Renal cortex interstitium (tissue), 11 donors: ENCODE measurements around the gene CLCNKB. TPM values are rescaled to one million over a fixed set of nuclear protein-coding genes. Genes with fewer than 3 reads are reported as not detected.
A peak's percentile ranks its signal among the peaks of the same experiment; 100 is the strongest.
"Not testable (repeated sequence)": the region's sequence is repeated elsewhere in the genome, so short reads cannot be mapped to it uniquely, and the experiment has no call there.

ENCODE experiments used
- DNase-seq, 11 donors: peaks; one replicate each; pipeline ENCODE4 v3.0.0-alpha.2; 2013; ENCODE audit warnings: low read depth in 9 of 11, low spot score in 4 of 11; ENCODE audit errors: extremely low read depth in 1 of 11
- polyA plus RNA-seq, 3 donors: library from polyadenylated mRNA; unstranded; fragments of 120-200 nt; gene quantifications; one replicate each; pipeline ENCODE4 v1.2.1, GENCODE V29; 2013; ENCODE audit not compliant: insufficient read length in 3 of 3

The CLCNKB gene
- polyA plus RNA-seq, 3 donors, result 38.5 to 59.9 (median 40.3) TPM

DNA sequence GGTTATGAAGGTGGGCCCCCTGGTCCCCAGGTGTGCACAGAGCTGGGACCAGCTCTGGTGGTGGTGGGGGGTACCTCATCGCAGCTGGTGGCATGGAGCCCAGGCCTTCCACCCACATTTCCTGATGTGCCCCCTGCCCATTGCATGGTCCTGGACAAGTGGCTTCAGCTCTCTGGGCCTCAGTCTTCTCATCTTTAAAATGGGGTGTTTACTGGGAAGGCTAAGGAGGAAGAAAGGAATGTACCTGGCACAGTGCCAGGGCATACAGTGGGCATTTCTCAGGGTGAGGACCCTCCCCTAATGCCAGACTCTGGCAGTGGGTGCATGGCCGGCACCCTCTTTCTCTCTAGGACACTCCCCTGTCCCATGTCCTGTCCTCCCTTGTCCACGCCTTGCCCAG lies 7.5 kb downstream of the CLCNKB start:
- DNase-seq, result no peak

DNA sequence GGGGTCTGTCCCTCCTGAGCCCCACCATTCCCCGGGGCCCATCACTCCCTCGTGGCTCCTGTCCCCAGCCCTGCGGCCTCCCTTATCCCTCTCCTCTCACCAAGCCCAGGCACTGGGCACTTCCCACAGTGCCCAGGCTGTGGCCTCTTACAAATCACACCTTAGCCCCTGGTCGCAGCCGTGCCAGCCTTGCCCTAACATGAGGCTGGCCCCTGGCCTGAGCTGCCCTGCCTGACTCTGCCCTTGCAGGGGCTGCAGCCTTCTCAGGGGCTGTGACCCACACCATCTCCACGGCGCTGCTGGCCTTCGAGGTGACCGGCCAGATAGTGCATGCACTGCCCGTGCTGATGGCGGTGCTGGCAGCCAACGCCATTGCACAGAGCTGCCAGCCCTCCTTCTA lies 8.4 kb downstream of the CLCNKB start:
- DNase-seq, result not testable (repeated sequence)

DNA sequence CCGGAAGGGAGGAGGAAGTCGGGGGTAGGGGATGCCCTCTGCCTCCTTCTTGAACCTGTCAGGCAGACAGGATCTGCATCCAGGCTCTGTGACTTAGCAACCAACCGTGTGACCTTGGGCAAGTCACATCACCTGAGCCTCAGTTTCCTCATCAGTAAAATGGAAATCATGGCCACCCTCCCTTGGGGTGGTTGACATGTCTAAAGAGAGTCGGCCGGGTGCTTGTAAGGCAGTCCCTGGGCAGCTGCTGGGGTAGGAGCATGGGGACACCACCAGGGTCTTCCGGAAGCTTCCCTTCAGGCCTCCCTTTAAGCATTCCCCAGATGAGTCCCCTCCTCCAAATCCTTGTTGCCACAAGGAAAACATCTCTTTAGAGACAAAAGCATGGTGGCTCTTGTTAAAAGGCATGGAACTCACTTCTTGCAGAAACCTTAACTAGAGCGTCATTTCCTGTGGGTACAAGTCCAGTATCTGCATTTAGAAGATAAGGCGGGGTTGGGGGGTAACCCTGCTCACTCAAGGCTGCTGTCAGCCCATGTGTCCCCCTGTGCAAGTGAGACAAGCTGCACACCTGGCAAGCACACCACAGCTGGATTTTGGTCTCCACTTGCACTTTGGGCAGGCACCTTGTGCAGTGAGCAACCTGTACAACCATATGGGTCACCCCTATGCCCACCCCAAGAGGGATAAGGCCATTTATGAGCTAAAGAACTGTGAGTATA lies 10.4 kb downstream of the CLCNKB start:
- DNase-seq, result no peak

DNA sequence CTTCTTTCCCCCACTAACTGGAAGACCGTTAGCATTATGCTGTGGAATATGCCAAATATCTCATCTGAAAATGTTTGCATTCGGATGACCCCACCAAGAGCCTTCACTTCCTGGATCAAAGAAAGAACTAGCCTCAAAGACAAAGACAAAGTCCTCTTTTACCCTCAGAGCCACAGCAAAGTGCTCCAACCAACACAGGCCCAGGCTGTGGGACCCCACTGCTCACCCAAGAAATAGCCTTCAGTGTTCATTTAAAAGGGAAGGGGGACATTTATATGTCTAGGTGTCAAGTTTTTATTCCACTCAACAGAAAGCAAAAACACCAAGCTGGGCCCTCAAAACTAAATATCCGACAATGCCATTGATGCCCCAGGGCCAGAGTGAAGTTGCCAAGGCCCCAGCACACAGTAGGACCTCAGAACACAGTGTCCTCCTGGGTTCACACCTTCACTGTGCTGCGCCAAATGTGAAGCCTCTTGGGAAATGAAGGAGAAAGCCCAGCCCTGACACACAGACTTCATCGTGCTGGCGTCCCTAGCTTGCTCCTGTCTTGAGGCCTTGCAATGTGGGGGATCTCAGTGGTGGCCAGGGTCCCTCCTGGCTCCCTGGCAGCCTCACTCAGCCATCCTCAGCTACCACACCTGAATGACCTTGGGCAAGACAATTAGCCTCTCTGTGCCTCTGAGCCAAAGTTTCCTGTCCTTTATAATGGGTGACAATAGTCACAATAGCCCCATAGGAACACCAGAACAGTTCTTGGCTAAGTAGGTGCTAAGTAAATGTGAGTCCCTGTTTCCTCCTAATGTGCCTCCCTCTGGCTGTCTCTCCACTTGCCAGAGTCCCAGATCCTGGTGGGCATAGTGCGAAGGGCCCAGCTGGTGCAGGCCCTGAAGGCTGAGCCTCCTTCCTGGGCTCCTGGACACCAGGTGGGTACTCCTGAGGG lies 11.3 kb downstream of the CLCNKB start:
- DNase-seq, result no peak

DNA sequence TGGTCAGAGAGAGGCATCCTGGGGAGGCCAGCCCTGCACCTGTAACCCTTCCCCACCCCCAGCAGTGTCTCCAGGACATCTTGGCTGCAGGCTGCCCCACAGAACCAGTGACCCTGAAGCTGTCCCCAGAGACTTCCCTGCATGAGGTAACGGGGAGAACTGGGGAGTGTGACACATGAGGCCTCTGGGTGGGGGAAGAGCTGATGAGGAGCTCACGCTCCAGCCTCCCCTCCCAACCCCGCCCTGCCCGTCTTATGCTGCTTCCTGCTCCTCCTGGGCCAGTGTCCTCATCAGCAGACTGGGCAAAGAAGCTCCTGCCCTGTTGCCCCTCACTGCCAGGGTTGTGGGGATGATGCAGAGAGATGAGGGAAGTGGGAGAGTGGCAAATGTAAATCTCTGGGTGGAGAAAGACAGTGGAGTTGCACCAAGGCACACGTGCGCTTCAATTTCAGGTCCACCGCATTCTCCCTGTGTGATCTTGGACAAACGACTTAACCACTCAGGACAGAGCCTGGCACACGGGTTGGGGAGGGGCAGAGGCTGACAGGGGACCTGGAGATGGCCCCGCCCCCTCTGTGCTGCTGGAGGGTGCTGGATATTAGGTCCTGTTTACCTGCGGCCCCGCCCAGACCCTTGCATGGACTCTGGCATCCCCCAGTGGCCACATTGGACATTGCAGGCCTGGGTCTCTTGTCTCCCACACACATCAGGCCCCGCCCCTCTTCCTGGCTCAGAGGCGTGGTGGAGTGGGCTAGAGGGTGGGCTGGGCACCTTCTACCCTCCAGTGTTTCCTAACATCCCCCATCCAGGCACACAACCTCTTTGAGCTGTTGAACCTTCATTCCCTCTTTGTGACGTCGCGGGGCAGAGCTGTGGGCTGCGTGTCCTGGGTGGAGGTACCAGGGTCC lies 12.3 kb downstream of the CLCNKB start:
- DNase-seq, result peak in 9 of 11 donors; percentile 62 to 90 (median 80)

DNA sequence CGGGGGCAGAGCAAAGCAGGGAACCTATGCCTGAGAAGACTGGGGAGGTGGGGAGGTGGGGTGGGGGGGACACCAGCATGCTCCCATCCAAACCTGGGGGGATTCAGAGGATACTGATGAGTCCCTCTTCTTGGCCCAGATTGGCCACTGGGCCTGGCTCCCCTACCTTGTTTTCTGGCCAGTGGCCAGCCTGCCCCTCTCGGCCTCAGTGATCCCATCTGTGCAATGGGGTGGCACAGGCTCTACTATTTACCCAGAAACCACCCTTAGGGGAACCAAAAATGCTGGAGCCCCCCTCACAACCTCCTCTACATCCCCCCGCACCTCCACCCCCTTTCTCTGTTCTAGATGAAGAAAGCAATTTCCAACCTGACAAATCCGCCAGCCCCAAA lies 12.9 kb downstream of the CLCNKB start:
- not testable (repeated sequence) for DNase-seq

DNA sequence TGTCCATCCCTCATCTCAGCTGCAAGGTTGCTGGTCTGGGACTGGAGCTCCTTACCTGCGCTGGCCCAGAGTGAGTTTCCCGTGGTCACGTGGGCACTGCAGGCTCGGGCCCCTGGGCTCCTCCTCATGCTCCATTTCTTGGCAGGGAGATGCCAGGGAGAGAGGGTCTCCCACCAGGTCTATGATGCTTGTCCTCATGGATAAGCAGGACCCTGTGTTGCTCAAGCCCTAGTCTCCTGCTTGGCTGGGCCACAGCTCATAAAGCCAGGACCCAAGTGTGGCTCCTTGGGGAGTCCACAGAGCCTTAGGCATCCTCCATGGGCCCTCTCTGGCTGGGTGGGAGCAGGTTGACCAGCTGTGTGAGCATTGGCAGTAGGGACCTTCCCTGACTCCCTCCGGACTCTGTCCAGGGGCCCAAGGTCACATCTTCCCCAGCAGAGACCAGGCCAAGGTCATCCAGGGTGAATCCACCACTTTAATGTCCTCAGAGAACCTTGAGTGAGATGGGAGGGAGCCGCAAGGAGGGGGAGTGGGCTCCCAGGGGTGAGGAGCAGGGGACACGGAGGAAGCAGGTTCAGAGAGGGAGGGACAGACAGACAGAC lies 13.8 kb downstream of the CLCNKB start:
- not testable (repeated sequence) for DNase-seq

DNA sequence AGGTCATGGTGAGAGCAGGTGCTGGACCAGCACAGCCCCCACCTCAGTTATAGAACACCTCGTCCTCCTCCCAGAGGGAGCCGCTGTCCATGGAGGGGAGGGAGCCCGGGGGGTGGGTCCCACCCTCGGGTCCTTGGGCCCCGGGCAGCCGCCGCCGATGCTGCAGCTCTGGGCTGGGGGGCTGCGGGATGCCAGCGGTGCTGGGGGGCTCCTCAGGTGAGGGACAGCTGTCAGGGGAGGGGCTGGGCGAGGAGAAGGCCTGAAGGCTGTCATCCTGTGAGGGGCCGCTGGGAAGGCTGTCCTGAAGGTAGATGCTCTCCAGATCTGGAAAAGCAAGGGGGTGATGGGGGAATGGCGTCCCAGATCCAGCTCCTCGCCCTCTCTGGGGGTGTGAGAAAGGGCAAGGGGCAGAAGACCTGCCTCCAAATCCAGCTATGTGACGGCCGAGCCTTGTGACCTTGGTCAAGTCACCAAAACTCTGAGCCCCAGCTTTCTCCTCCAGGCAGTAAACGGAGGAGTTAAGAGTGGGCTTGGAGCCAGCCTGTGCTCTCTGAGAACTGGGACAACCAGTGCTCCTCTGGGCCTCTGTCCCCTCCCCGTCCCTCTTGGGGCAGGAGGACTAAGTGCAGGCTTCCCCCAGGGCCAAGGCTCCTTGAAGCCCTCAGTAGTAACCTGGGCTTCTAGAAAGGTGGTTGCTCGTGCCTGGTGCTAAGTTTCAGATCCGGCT lies 15.0 kb downstream of the CLCNKB start:
- DNase-seq, result not testable (repeated sequence)

DNA sequence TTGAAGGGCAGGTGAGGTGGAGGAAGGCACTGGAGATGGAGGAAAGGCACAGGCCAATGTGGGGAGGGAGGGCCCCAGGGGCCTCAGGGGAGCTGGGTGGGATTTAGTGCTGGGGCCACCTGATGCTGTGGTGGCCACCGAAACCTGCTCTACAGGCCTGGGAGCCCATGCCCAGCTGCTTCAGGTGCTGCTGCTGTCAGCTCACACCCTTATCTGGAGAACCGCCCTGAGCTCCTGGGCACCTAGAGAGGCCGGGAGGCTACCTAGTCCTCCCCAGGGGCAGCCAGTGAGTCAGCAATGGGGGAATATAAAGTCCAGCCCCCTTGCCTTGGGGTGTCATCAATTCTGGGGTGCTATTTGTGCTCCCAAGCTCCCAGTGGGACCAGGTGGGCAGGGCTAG lies 17.7 kb downstream of the CLCNKB start:
- DNase-seq, result no peak

DNA sequence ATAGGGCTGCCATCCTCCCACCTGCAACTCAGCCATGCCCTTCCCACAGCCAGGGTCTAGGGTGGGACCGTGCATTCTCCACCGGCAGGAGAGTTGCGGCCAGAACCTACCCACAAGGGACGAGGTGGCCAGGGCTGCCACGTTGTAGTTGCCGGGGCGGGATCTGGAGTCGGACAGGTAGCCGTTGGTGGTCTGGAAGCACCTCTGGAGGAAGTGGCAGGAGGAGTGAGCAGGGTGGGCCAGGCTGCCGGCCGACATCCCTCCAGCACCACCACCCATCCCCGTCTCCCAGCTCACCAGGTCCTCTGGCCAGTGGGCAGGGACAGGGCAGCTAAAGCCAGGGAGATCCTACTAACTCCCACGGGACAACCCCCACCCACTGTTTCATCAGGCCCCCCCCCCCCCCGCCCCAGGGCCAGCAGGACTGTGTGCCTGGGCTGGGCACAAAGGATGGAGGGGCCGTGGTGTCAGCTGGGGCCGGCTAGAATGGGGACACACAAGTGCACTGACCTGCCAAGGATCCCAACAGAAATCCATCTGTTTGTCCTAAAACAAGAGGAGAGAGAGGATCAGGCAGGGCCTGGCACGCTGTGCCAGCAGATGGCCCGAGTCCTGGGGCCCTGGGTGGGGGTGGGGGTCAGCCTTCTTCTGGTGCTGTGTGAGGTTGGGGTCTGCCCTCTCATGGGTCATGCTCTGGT lies 18.6 kb downstream of the CLCNKB start:
- DNase-seq, result not testable (repeated sequence)

DNA sequence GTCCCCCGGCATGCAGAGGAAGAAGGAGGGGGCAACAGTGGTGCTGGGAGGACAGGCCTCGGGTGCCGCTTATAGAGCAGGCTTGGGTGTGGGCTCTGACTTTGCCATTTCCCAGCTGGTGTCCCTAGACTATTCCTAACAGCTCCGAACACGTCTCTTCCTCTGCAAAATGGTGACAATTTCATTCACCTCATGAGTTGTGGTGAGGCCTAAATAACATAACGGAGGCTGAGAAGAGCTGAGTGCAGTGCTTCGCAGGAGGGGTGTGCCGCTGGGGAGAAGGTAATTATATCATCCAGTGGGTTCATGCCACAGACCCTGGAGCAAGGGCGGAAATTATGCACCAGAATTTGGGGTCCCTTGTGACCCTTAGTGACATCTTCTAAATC lies 19.1 kb downstream of the CLCNKB start:
- not testable (repeated sequence) for DNase-seq

DNA sequence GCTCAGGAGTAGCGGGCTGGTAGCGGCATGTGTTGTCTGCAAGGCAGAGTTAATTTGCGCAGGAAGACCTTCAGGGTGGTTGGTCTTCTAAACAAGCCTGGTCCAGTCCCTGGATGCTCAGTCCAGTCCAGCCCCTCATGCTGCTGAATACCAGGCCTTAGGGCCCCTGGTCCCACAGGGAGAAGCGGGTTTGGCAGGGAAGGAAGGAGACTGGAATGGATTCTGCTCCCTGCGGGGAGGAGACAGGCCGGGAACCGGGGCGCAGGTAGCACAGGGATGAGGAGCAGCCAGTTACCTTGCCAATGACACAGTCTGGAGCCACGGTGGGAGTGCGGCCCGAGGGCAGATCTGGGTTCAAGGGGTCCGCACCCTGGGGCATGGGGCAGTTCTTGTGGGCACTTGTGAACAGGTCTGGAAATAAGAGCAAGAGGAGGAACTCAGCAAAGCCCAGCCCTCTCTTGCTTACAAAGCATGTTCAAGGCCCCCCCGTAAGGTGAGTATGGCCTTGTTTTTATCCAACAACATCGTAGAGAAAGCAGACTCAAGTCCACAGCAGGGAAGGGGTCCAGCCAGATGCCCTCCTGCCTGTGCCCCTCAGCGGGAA lies 19.7 kb downstream of the CLCNKB start:
- DNase-seq, result no peak

DNA sequence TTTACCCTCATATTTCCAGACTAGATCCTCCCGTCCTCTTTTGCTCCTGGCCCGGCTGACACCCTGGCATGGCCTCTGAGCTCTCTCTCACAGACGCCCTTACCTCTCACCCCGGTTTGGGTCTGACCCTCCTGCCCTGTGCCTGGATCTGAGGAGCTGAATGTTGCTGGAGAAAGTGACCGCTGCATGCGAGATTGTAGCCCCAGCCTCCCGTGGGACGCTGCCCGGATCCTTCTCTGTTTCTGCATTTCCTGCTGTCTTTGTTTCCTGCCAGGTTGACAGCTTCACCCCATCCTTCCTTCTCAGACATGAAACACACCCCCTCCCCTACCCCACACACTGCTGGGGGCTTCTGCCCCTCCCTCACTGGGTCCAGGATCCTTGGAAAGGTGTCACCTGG lies 20.3 kb downstream of the CLCNKB start:
- DNase-seq, result no peak

DNA sequence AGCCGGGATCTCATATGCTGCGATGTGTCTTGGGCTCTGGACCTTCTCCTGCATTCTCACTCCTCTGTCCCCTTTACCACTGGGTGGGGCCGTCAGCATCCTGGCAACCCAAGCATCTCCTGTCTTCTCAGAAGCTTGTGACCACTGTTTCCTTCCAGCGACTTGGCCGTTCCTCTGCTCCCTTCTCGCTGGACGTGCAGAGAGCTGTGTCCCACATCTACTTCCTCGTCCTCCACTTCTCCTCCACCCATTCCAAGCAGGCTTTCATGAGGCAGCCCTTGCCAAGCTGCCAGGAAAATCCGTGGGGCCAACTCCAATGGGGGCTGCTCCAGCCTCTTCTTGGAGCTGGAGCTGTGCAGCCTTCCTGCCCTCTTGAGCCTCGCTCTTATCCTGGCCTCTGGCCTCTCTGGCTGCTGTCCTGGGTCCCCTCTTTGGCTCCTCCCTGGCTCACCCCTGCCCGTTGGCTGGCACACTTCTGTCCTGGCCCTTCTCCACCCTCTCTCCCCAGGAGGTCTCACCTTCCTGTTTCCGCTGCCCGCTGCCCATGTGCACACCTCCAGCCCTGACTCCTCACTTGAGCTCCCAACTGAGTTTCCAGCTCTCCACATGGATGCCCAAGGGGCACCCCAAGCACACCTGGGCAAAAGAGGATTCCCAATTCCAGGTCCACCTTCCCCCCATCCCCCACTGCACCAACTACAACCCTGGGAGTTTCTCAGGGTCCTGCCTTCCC lies 21.1 kb downstream of the CLCNKB start:
- DNase-seq, result no peak

DNA sequence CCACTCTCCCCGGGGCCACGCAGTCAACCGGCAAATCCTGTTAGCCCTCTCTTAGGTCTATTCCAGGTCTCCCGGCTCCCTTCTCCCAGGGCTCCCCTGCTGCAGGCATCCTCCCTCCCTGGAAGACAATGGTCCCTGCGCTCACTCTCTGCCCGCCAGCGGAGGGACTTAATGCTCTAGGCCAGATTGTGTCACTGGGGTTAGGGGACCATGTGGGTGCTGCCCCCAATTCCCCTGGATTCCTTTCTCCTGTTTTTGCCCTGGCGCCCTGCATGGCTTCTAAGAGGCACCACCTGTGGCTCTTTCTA lies 21.6 kb downstream of the CLCNKB start:
- no peak for DNase-seq

DNA sequence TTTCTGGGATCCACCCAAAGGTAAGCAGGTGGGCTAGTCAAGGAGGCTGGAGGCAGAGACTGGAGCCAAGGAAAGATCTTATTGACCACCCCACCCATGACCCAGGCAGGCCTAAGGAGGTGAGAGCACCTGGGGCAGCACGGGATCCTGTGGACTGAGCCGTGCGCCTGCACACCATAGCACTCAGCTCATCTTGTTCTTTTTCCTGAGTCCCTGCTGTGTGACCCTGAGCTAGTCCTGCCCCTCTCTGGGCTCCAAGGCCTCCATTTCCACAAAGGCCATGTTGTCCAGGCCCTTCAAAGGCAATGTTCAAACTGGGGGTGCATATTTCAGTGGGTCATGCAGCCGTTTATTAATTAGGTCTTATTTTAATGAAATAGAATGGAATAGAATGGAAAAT lies 22.7 kb downstream of the CLCNKB start:
- no peak for DNase-seq
